D721Med (cell line): ENCODE results near the gene ZNF580.

ENCODE experiments used
- DNase-seq: peaks from one replicate; pipeline ENCODE4 v3.0.0; 2011; ENCODE audit warnings: low spot score; ENCODE audit not compliant: insufficient read length
- FAIRE-seq: peaks from 2 replicates; lab custom pipeline; 2011; peaks lifted over from hg19 to GRCh38; lab: Jason Lieb, UNC
- TF ChIP-seq, protein P1 (sequence below): IDR thresholded peaks from 2 replicates; pipeline ENCODE4 v1.5.1; 2012; ENCODE audit warnings: mild to moderate bottlenecking, control low read depth; ENCODE audit not compliant: insufficient read depth; ENCODE audit errors: missing control alignments

Gene ZNF580

DNA sequence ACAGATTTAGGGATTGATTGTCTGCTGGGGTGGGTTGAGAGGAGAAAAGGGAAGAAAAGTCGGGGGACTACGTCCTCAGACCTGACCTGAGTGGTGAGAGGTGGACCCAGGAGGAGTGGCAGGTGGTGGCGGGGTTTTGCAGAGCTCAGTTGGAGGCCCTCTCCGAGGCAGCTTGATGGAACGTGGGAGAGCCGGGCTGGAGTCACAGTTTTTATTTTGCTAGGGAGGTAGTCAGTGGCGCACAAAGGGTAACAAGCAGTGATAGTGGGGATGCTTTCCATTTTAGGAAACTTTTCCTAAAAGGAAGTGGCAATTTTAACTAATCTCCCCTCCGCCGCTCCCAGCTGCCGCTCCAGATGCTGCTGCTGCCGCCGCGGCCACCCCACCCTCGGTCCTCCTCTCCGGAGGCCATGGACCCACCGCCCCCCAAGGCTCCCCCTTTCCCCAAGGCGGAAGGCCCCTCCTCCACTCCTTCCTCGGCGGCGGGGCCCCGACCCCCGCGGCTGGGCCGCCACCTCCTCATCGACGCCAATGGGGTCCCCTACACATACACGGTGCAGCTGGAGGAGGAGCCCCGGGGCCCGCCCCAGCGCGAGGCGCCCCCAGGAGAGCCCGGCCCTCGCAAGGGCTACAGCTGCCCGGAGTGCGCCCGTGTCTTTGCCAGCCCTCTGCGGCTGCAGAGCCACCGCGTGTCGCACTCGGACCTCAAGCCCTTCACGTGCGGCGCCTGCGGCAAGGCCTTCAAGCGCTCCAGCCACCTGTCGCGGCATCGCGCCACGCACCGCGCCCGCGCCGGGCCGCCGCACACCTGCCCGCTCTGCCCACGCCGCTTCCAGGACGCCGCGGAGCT is 1.6 kb downstream of the ZNF580 start:
- TF ChIP-seq, protein P1, sequence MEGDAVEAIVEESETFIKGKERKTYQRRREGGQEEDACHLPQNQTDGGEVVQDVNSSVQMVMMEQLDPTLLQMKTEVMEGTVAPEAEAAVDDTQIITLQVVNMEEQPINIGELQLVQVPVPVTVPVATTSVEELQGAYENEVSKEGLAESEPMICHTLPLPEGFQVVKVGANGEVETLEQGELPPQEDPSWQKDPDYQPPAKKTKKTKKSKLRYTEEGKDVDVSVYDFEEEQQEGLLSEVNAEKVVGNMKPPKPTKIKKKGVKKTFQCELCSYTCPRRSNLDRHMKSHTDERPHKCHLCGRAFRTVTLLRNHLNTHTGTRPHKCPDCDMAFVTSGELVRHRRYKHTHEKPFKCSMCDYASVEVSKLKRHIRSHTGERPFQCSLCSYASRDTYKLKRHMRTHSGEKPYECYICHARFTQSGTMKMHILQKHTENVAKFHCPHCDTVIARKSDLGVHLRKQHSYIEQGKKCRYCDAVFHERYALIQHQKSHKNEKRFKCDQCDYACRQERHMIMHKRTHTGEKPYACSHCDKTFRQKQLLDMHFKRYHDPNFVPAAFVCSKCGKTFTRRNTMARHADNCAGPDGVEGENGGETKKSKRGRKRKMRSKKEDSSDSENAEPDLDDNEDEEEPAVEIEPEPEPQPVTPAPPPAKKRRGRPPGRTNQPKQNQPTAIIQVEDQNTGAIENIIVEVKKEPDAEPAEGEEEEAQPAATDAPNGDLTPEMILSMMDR: no peak
- no peak for FAIRE-seq

GRCh38 chr19:55643003-55643886 is 2.4 kb downstream of the ZNF580 start, which contains the start of gene ZNF581:
TSS of gene ZNF581 (plus strand) at chr19:55643649. CDS start at chr19:55644572, 923 bp downstream.
- TF ChIP-seq, protein P1: no peak
- FAIRE-seq (no peak), DNase-seq (peak; percentile 86)

More for the DNA sequence above, 1.6 kb downstream of the ZNF580 start:
- no peak for DNase-seq

DNA sequence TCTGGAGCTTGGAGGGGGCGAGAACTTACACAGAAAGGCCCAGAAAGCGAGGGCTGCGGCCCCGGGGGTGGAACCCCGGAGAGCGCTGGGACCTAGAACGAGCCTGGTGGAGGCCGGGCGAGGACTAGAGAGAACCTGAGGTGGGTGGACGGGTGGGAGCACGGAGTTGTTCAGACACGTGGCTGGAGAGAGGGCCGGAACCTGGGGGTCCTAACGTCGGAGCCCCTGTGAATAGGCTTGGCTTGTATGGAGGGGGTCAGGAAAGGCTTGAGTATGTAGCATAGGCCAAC is 3.0 kb downstream of the ZNF580 start:
- no peak for FAIRE-seq
- TF ChIP-seq, protein P1: no peak
- DNase-seq: no peak

DNA sequence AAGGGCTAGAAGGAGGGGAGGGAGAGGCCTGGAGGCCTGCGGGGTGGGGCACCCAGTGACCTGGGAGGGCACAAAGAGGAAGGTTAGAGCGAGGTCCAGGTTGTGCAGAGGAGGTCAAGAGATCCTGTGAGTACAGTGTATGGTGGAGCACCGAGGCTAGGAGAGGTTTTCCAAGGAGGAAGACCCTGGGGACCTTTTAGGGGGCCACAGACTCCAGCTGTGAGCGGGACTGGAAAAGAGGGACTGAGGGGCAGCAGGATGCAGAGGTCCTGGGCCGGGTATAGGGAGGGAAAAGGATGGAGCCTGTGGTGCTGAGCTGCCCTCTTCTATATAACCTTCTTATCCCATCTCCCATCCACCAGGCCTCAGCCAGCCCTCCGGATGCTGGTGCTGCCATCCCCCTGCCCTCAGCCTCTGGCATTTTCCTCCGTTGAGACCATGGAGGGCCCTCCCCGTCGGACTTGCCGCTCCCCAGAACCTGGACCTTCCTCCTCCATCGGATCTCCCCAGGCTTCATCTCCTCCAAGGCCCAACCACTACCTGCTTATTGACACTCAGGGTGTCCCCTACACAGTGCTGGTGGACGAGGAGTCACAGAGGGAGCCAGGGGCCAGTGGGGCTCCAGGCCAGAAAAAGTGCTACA is 3.5 kb downstream of the ZNF580 start:
- no peak for FAIRE-seq
- TF ChIP-seq, protein P1: no peak

DNA sequence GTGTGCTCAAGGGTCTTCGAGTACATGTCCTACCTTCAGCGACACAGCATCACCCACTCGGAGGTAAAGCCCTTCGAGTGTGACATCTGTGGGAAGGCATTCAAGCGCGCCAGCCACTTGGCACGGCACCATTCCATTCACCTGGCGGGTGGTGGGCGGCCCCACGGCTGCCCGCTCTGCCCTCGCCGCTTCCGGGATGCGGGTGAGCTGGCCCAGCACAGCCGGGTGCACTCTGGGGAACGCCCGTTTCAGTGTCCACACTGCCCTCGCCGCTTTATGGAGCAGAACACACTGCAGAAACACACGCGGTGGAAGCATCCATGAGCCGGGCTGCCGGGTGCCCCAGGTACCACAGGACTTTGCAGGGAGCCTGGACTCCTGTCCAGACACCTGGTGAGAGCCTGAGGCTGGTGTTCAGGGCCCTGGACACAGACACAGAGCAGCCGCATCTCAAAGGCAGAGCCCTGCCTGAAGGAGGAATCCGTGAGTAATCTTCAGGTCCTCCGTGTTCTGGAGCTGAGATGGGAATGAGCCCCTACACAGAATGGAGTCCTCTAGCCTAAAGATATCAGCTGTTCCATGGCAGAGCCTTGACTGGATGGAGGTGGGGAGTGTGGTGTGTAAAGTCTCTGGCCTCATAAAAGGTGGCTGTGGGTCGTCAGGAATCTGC is 4.2 kb downstream of the ZNF580 start:
- TF ChIP-seq, protein P1: no peak
- FAIRE-seq: no peak
- no peak for DNase-seq

More for the DNA sequence above, 3.5 kb downstream of the ZNF580 start:
- no peak for DNase-seq

- DNase-seq: no peak
- FAIRE-seq: no peak
- TF ChIP-seq, protein P1: no peak
Measured at GRCh38 chr19:55645512-55645881, 4.7 kb downstream of the ZNF580 start.
